Measurements from ENCODE around the gene LYRM4.

GRCh38 chr6:5149891-5150290, 110.9 kb downstream of the LYRM4 start:
- TF ChIP-seq RAD21 (conservative IDR thresholded peaks at IDR 0.05 in 1 of 2, IDR thresholded peaks at IDR 0.05 in 1 of 2) (no peak), MYC (IDR thresholded peaks at IDR 0.05; ENCODE audit: borderline replicate concordance, low read length) (no peak), MAZ (IDR thresholded peaks at IDR 0.05; ENCODE audit: borderline replicate concordance, low read depth, low read length) (no peak), FOSL2 (IDR thresholded peaks at IDR 0.05) (no peak), FOSL2 (CRISPR knock-in tag; IDR thresholded peaks at IDR 0.05) (no peak), CTCF (IDR thresholded peaks at IDR 0.05) (no peak), CEBPB (IDR thresholded peaks at IDR 0.05) (no peak), FOXS1 (CRISPR knock-in tag; IDR thresholded peaks at IDR 0.05) (no peak), EP300 (IDR thresholded peaks at IDR 0.05) (no peak), CBX2 (IDR thresholded peaks at IDR 0.05; ENCODE audit: borderline replicate concordance, low read depth) (no peak), POLR2A (IDR thresholded peaks at IDR 0.05; ENCODE audit: low read length) (no peak), PBX3 (IDR thresholded peaks at IDR 0.05) (no peak)

Measured in A549 (cell line).